ENCODE results near the gene ZDHHC16. TPM values are rescaled to one million over a fixed set of nuclear protein-coding genes. Genes with fewer than 3 reads are reported as not detected.
A peak's percentile ranks its signal among the peaks of the same experiment; 100 is the strongest.

The ZDHHC16 gene
- total and polyA plus RNA-seq, 10 of the 15 experiments (the other 5 are each of a cell fraction or from before 2014, with no cell fraction given): 16.8 to 63.1 (median 29.8) TPM

- H3K79me2 ChIP-seq (ENCODE audit: control insufficient read depth, insufficient read depth, low read length): peaks cover 20% of the 10 kb centered on the region
- in situ Hi-C loops (cut with MboI) (no loop called here), intact Hi-C loops (cut with micrococcal nuclease; ENCODE audit: unreplicated experiment) (no loop called here)
- RAD21 ChIA-PET (ENCODE audit: unreplicated experiment): interaction anchor here (0.8 kb wide), 1 partner anchor 22 kb away, joined by 3 read pairs; no protein-coding TSS in a partner anchor
- no peak overlapping the region for H3K4me2 ChIP-seq (ENCODE audit: control insufficient read depth, insufficient read depth)
- H3K27ac ChIP-seq (ENCODE audit: control insufficient read depth, insufficient read depth): no peak overlapping the region
- DNase-seq (ENCODE audit: low read depth, low spot score) (no peak), FAIRE-seq (no peak), ATAC-seq (peak; percentile 33)
- H3K9me3 ChIP-seq (replicated peaks; ENCODE audit: control insufficient read depth, insufficient read depth, low read length): no peaks in the 10 kb centered on the region
- no peak overlapping the region for H3K9ac ChIP-seq (ENCODE audit: control insufficient read depth, insufficient read depth, low read length)
- BruUV-seq (replicated peaks): no TSS peak
- no peak overlapping the region for H3K4me3 ChIP-seq
- no peaks in the 10 kb centered on the region for H3K27me3 ChIP-seq (replicated peaks in 1 of 2; ENCODE audit: control insufficient read depth in 2 of 2, insufficient read depth in 2 of 2, low read length in 1 of 2)
- no peak overlapping the region for H2AFZ ChIP-seq (ENCODE audit: control insufficient read depth, low read depth, low read length)
- CTCF ChIA-PET: interaction anchor here (0.9 to 1.7 kb wide), 7 partner anchors 9 to 25 kb away, joined by 3 to 5 read pairs (median 4); no protein-coding TSS in a partner anchor
- peaks cover 8% of the 10 kb centered on the region; the same call in 1 of the 2 replicates for H4K20me1 ChIP-seq (ENCODE audit: control insufficient read depth, insufficient read depth)
- no peaks in the 10 kb centered on the region for H3K4me1 ChIP-seq (ENCODE audit: control insufficient read depth, insufficient read depth, low read length)
- peaks cover 10 to 33% of the 10 kb centered on the region in 2 experiments for H3K36me3 ChIP-seq (ENCODE audit: control insufficient read depth in 2 of 2, insufficient read depth in 2 of 2, low read length in 1 of 2)
- POLR2A ChIA-PET: no interaction called here
- TF ChIP-seq FOXM1 (IDR thresholded peaks at IDR 0.05; ENCODE audit: low read depth, low read length): peak; percentile 27; the same call in 1 of the 2 replicates
- TF ChIP-seq TCF3 (IDR thresholded peaks at IDR 0.05; ENCODE audit: borderline replicate concordance, insufficient read depth, low read depth, low read length): no peak
- 0 out of 2 replicates have a peak, but pooled peaks have one; percentile 15 for TF ChIP-seq TCF7 (IDR thresholded peaks at IDR 0.05; ENCODE audit: borderline replicate concordance)
- TF ChIP-seq, protein P1, sequence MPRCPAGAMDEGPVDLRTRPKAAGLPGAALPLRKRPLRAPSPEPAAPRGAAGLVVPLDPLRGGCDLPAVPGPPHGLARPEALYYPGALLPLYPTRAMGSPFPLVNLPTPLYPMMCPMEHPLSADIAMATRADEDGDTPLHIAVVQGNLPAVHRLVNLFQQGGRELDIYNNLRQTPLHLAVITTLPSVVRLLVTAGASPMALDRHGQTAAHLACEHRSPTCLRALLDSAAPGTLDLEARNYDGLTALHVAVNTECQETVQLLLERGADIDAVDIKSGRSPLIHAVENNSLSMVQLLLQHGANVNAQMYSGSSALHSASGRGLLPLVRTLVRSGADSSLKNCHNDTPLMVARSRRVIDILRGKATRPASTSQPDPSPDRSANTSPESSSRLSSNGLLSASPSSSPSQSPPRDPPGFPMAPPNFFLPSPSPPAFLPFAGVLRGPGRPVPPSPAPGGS (IDR thresholded peaks at IDR 0.05; ENCODE audit: borderline replicate concordance, insufficient read depth, low read depth, low read length, poor library complexity, severe bottlenecking): peak; percentile 8
- TF ChIP-seq NFYA (IDR thresholded peaks at IDR 0.05; ENCODE audit: borderline replicate concordance, low read depth, low read length): no peak
- TF ChIP-seq NRF1 (conservative IDR thresholded peaks at IDR 0.05; ENCODE audit: low read depth, low read length): no peak
- SMC1A ChIA-PET (ENCODE audit: uncharacterized antibody, unreplicated experiment): interaction anchor here (1.0 to 1.1 kb wide), 3 partner anchors 11 to 25 kb away, joined by 3 to 5 read pairs (median 3); no protein-coding TSS in a partner anchor
These were observed 11.9 kb upstream of the ZDHHC16 start for GRCh38 chr10:97434055-97434454.

All from GM12878 (cell line).